OCI-LY7 (cell line): Measurements from ENCODE around the gene LSAMP.

Experiments used
- EZH2phosphoT487 ChIP-seq: fragments of 200-600 bp; sonication (generic); IDR thresholded peaks from 2 replicates; pipeline ENCODE4 v1.6.1; 2018; ENCODE audit warnings: low read depth, borderline replicate concordance, mild to moderate bottlenecking, mixed run types, antibody characterized with exemption, low read length, moderate library complexity, mixed read lengths
- TF ChIP-seq, protein P1 (sequence below): fragments of 200-600 bp; sonication (generic); conservative IDR thresholded peaks from 2 replicates; pipeline ENCODE4 v1.5.1; 2014; ENCODE audit warnings: mild to moderate bottlenecking, antibody characterized with exemption, low read length, moderate library complexity, mixed read lengths

DNA sequence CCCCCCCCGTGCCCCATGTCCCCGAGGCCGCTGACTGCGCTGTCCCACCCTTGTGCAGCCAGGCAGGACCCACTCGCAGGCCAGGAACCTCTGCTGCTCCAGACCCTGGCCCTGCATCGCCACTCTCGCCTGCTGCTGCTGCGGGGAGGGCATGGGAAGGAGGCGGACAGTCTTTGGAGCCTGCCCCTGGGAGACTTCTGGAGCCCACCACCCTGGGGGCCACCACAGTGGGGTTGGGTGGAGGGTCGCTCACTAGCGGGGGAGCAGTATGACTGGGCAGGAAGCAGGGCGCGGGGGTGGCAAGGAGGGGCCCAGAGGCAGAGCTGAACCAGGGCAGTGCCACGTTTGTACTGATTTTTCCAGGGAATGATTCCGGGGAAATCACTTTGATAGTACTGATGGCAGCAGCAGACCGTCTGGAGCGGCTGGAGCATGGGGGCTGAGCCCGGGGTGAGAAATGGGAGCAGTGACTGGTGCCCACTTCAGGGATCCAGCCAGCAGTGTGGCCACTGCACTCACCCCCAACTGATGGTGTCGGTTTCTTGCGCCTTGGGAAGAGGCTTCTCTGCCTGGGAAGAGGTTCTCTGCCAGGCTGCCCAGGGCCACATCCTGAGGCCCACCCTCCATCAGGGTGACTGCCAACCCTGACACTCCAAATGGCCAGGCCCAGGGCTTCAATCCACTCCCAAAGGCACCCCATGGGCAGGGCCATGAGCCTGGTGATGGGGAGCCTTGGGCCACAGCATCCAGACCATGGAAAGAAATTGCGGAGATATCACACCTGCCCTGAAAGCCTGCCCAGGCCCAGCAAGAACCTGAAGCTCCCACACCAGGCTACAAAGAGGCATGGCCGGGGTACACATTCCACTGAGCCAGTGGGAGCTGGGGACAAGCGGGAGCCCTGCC lies 53.7 kb downstream of the LSAMP start:
- TF ChIP-seq, protein P1, sequence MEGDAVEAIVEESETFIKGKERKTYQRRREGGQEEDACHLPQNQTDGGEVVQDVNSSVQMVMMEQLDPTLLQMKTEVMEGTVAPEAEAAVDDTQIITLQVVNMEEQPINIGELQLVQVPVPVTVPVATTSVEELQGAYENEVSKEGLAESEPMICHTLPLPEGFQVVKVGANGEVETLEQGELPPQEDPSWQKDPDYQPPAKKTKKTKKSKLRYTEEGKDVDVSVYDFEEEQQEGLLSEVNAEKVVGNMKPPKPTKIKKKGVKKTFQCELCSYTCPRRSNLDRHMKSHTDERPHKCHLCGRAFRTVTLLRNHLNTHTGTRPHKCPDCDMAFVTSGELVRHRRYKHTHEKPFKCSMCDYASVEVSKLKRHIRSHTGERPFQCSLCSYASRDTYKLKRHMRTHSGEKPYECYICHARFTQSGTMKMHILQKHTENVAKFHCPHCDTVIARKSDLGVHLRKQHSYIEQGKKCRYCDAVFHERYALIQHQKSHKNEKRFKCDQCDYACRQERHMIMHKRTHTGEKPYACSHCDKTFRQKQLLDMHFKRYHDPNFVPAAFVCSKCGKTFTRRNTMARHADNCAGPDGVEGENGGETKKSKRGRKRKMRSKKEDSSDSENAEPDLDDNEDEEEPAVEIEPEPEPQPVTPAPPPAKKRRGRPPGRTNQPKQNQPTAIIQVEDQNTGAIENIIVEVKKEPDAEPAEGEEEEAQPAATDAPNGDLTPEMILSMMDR = no peak
- no peak for TF ChIP-seq EZH2phosphoT487
